ENCODE data around the gene TMED8.
"Not testable (repeated sequence)": the region's sequence is repeated elsewhere in the genome, so short reads cannot be mapped to it uniquely, and the experiment has no call there.

The TMED8 gene

GRCh38 chr14:77376771-77377501 is at the start of gene TMED8, which contains the start of gene SAMD15:
Gene TMED8, minus strand, starts transcription at chr14:77377094. Its CDS starts 41 bp downstream, at chr14:77377053.
Gene SAMD15, plus strand, starts transcription at chr14:77377379. Its CDS starts 40 bp downstream, at chr14:77377419.
- peak; percentile 76 for DNase-seq

GRCh38 chr14:77426396-77426795 is 49.5 kb upstream of the TMED8 start:
- no peak for DNase-seq

- no peak for DNase-seq
Observed at GRCh38 chr14:77424862-77425261, 48.0 kb upstream of the TMED8 start.

GRCh38 chr14:77423423-77423822 is 46.5 kb upstream of the TMED8 start, which contains the start of gene NOXRED1:
Gene NOXRED1, minus strand, starts transcription at chr14:77423523. Its CDS starts 634 bp downstream, at chr14:77422889.
- DNase-seq: no peak

- no peak for DNase-seq
Observed at GRCh38 chr14:77421201-77421600, 44.3 kb upstream of the TMED8 start.

GRCh38 chr14:77416836-77417235 is 39.9 kb upstream of the TMED8 start:
- no peak for DNase-seq

- not testable (repeated sequence) for DNase-seq
Observed at GRCh38 chr14:77416098-77416497, 39.2 kb upstream of the TMED8 start.

- not testable (repeated sequence) for DNase-seq
Observed at GRCh38 chr14:77415403-77416030, 38.6 kb upstream of the TMED8 start.

- DNase-seq: no peak
Observed at GRCh38 chr14:77409131-77409533, 32.2 kb upstream of the TMED8 start.

GRCh38 chr14:77407158-77407557 is 30.3 kb upstream of the TMED8 start:
- no peak for DNase-seq

GRCh38 chr14:77406718-77407117 is 29.8 kb upstream of the TMED8 start:
- no peak for DNase-seq

GRCh38 chr14:77406086-77406485 is 29.2 kb upstream of the TMED8 start:
- DNase-seq: no peak

GRCh38 chr14:77403768-77404167 is 26.9 kb upstream of the TMED8 start:
- DNase-seq: no peak

GRCh38 chr14:77400216-77400615 is 23.3 kb upstream of the TMED8 start:
- DNase-seq: no peak

- no peak for DNase-seq
Observed at GRCh38 chr14:77390188-77390587, 13.3 kb upstream of the TMED8 start.

- no peak for DNase-seq
Observed at GRCh38 chr14:77378701-77379100, 1.8 kb upstream of the TMED8 start.

GRCh38 chr14:77377502-77377844 is 579 bp upstream of the TMED8 start:
- no peak for DNase-seq

- no peak for DNase-seq
Observed at GRCh38 chr14:77375973-77376770, 722 bp downstream of the TMED8 start.

GRCh38 chr14:77375164-77375950 is 1.5 kb downstream of the TMED8 start:
- no peak for DNase-seq

- no peak for DNase-seq
Observed at GRCh38 chr14:77372304-77372841, 4.5 kb downstream of the TMED8 start.

- DNase-seq: no peak
Observed at GRCh38 chr14:77369285-77369684, 7.6 kb downstream of the TMED8 start.

GRCh38 chr14:77364146-77364545 is 12.7 kb downstream of the TMED8 start:
- DNase-seq: no peak
